Measurements from ENCODE around the gene SLC8A1.

SLC8A1 gene

GRCh38 chr2:40457837-40458236 is 5.9 kb upstream of the SLC8A1 start:
- DNase-seq = no peak

GRCh38 chr2:40457366-40457765 is 5.5 kb upstream of the SLC8A1 start:
- no peak for DNase-seq

- no peak for DNase-seq
Measured at GRCh38 chr2:40456926-40457325, 5.0 kb upstream of the SLC8A1 start.

GRCh38 chr2:40455661-40456060 is 3.8 kb upstream of the SLC8A1 start:
- DNase-seq = no peak

GRCh38 chr2:40454321-40454720 is 2.4 kb upstream of the SLC8A1 start:
- no peak for DNase-seq

GRCh38 chr2:40452786-40453185 is 896 bp upstream of the SLC8A1 start:
- DNase-seq = no peak

GRCh38 chr2:40450796-40451430 is 977 bp downstream of the SLC8A1 start:
- DNase-seq = peak in 1 of 2 experiments; percentile 30

- DNase-seq = peak in 1 of 2 experiments; percentile 35
Measured at GRCh38 chr2:40450066-40450795, 1.7 kb downstream of the SLC8A1 start.

- DNase-seq = peak; percentile 8 to 71
Measured at GRCh38 chr2:40448476-40449079, 3.3 kb downstream of the SLC8A1 start.

- DNase-seq = no peak
Measured at GRCh38 chr2:40445467-40445866, 6.4 kb downstream of the SLC8A1 start.

- no peak for DNase-seq
Measured at GRCh38 chr2:40440835-40441234, 11.1 kb downstream of the SLC8A1 start.

GRCh38 chr2:40439473-40439872 is 12.4 kb downstream of the SLC8A1 start:
- DNase-seq = no peak

- no peak for DNase-seq
Measured at GRCh38 chr2:40436093-40436475, 15.8 kb downstream of the SLC8A1 start.

- DNase-seq = no peak
Measured at GRCh38 chr2:40435426-40436092, 16.3 kb downstream of the SLC8A1 start.

GRCh38 chr2:40434731-40435271 is 17.1 kb downstream of the SLC8A1 start:
- peak; percentile 91 to 99 for DNase-seq

- DNase-seq = peak in 1 of 2 experiments; percentile 23
Measured at GRCh38 chr2:40433736-40434135, 18.2 kb downstream of the SLC8A1 start.

- no peak for DNase-seq
Measured at GRCh38 chr2:40432921-40433483, 18.9 kb downstream of the SLC8A1 start.

- no peak for DNase-seq
Measured at GRCh38 chr2:40431600-40431955, 20.3 kb downstream of the SLC8A1 start.

GRCh38 chr2:40430776-40431599 is 20.9 kb downstream of the SLC8A1 start:
- no peak for DNase-seq

- no peak for DNase-seq
Measured at GRCh38 chr2:40428439-40428838, 23.5 kb downstream of the SLC8A1 start.

- no peak for DNase-seq
Measured at GRCh38 chr2:40421631-40422297, 30.1 kb downstream of the SLC8A1 start.

GRCh38 chr2:40420478-40420877 is 31.4 kb downstream of the SLC8A1 start:
- no peak for DNase-seq

Measured in SW 1271 (cell line).